K562 treated with DMSO at 1 percent for 24 hours (cell line): ENCODE results near the gene CENPC. TPM values are rescaled to one million over a fixed set of nuclear protein-coding genes. Genes with fewer than 3 reads are reported as not detected.

ENCODE experiments used
- total RNA-seq: library from RNA; unstranded; fragments of 300-600 nt; gene quantifications from 2 replicates; pipeline ENCODE4 v1.2.3, GENCODE V29; 2022; ENCODE audit warnings: low read depth; ENCODE audit not compliant: insufficient read depth

The CENPC gene
- 6.0 and 6.9 TPM in 2 replicates for total RNA-seq

GRCh38 chr4:67545199-67546003 is at the start of gene CENPC:
TSS of gene CENPC (minus strand) at chr4:67545503. CDS start at chr4:67545355, 148 bp downstream.

GRCh38 chr4:67558493-67558892 is 13.2 kb upstream of the CENPC start, which contains the start of gene STAP1:
TSS of gene STAP1 (plus strand) at chr4:67558727. CDS start at chr4:67558810, 83 bp downstream.

Other genes starting within 250 kb of the CENPC start
- 0.61 and 1.8 TPM in 2 replicates for gene STAP1, start 13.2 kb upstream of the CENPC start, total RNA-seq
- gene UBA6, start 155.7 kb upstream of the CENPC start, total RNA-seq = 32.5 and 35.9 TPM in 2 replicates
- gene GNRHR, start 208.9 kb upstream of the CENPC start, total RNA-seq = not detected in 2 replicates